K562 (cell line): ENCODE results near the gene NTN1. TPM values are rescaled to one million over a fixed set of nuclear protein-coding genes. Genes with fewer than 3 reads are reported as not detected.

Experiments used
- MTA1 ChIP-seq: fragments of 450-650 bp; IDR thresholded peaks from 2 replicates; pipeline ENCODE4 v1.6.1; 2017; ENCODE audit warnings: borderline replicate concordance
- ZNF146 ChIP-seq: IDR thresholded peaks from one replicate; pipeline ENCODE4 v1.6.1; 2018; ENCODE audit warnings: missing compliant biosample characterization; ENCODE audit not compliant: unreplicated experiment
- polyA plus RNA-seq, 8 experiments: library from polyadenylated mRNA; depleted of rRNA in 4 of 8; stranded (reverse) in 5 of 8; unstranded in 3 of 8; fragments of >200 nt; fragmentation: Nextera tagmentation in 2 of 8; fragmentation: Illumina TruSeq in 1 of 8; extraction: Ambion mirVana in 2 of 8; extraction: Trizol in 1 of 8; gene quantifications; 2 replicates each; pipeline versions ENCODE4 v1.2.1 to v1.2.3, GENCODE V29; 2011 to 2014; ENCODE audit warnings: inconsistent platforms in 1 of 8, missing spikeins in 1 of 8
- total RNA-seq, 7 experiments: library from RNA; depleted of rRNA in 6 of 7; stranded (reverse); fragments of >200 nt in 6 of 7; fragmentation: Illumina TruSeq in 2 of 7; extraction: Trizol in 2 of 7; gene quantifications; 2 replicates each; pipeline versions ENCODE4 v1.2.1 to v1.2.3, GENCODE V29; 2011 to 2021; ENCODE audit warnings: low replicate concordance in 1 of 7
- TF ChIP-seq, protein P1 (sequence below), 2 experiments: fragments of 450-650 bp in 1 of 2; sonication (generic) in 1 of 2; formaldehyde crosslinking in 1 of 2; IDR thresholded peaks; 2 replicates each; pipeline versions ENCODE4 v1.7.1 to v1.9.0; 2016 to 2022; ENCODE audit warnings: inconsistent platforms in 1 of 2, mild to moderate bottlenecking in 1 of 2, missing genetic modification reagents in 1 of 2

Gene NTN1
- total and polyA plus RNA-seq, 9 of the 15 experiments (the other 6 are each of a cell fraction or from before 2014, with no cell fraction given), result 0.02 TPM; not detected in 8

GRCh38 chr17:9054126-9054975 is 33.0 kb downstream of the NTN1 start (continued):
- TF ChIP-seq, protein P1, sequence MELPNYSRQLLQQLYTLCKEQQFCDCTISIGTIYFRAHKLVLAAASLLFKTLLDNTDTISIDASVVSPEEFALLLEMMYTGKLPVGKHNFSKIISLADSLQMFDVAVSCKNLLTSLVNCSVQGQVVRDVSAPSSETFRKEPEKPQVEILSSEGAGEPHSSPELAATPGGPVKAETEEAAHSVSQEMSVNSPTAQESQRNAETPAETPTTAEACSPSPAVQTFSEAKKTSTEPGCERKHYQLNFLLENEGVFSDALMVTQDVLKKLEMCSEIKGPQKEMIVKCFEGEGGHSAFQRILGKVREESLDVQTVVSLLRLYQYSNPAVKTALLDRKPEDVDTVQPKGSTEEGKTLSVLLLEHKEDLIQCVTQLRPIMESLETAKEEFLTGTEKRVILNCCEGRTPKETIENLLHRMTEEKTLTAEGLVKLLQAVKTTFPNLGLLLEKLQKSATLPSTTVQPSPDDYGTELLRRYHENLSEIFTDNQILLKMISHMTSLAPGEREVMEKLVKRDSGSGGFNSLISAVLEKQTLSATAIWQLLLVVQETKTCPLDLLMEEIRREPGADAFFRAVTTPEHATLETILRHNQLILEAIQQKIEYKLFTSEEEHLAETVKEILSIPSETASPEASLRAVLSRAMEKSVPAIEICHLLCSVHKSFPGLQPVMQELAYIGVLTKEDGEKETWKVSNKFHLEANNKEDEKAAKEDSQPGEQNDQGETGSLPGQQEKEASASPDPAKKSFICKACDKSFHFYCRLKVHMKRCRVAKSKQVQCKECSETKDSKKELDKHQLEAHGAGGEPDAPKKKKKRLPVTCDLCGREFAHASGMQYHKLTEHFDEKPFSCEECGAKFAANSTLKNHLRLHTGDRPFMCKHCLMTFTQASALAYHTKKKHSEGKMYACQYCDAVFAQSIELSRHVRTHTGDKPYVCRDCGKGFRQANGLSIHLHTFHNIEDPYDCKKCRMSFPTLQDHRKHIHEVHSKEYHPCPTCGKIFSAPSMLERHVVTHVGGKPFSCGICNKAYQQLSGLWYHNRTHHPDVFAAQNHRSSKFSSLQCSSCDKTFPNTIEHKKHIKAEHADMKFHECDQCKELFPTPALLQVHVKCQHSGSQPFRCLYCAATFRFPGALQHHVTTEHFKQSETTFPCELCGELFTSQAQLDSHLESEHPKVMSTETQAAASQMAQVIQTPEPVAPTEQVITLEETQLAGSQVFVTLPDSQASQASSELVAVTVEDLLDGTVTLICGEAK (IDR thresholded peaks at IDR 0.05), result no peak
- TF ChIP-seq, protein P1 (CRISPR knock-in tag; IDR thresholded peaks at IDR 0.05), result no peak
- TF ChIP-seq ZNF146 (CRISPR knock-in tag) (no peak), MTA1 (no peak)
